PC-3 (cell line): ENCODE results near the gene SLC16A3. TPM values are rescaled to one million over a fixed set of nuclear protein-coding genes. Genes with fewer than 3 reads are reported as not detected.
A peak's percentile ranks its signal among the peaks of the same experiment; 100 is the strongest.

Experiments used
- ATAC-seq: fragments of 200-7000 bp; cut with Tn5 transposase; 2 replicates; pipeline ENCODE4 v1.9.1; 2020; ENCODE audit warnings: mild to moderate bottlenecking, moderate library complexity
- BruUV-seq: library from RNA; stranded (reverse); fragments of 400-500 nt; replicated peaks from 2 replicates; lab custom pipeline; 2021; lab: Mats Ljungman, UMichigan
- CTCF ChIA-PET: fragments of 300-600 bp; sonication (Branson Sonifier 250); formaldehyde crosslinking; loops from one replicate; lab custom pipeline; 2022; ENCODE audit warnings: antibody characterized with exemption; lab: Charles Lee
- POLR2A ChIA-PET: fragments of 300-600 bp; sonication (Branson Sonifier 250); formaldehyde crosslinking; loops from one replicate; lab custom pipeline; 2022; ENCODE audit warnings: antibody characterized with exemption; ENCODE audit not compliant: unreplicated experiment; lab: Charles Lee
- DNase-seq: peaks from one replicate; pipeline ENCODE4 v3.0.0-alpha.2; 2015
- H2AFZ ChIP-seq: fragments of 300-600 bp; sonication (generic); 2 replicates; pipeline ENCODE4 v1.6.0; 2016; ENCODE audit warnings: antibody characterized with exemption, low read length
- H3F3A ChIP-seq: fragments of 300-600 bp; sonication (generic); one replicate; pipeline ENCODE4 v1.6.0; 2017; ENCODE audit warnings: antibody characterized with exemption, low read length, control low read depth, mild to moderate bottlenecking; ENCODE audit not compliant: unreplicated experiment
- H3K27ac ChIP-seq: fragments of 300-600 bp; sonication (generic); 2 replicates; pipeline ENCODE4 v1.5.1; 2016; ENCODE audit warnings: mild to moderate bottlenecking, low read length
- H3K27me3 ChIP-seq: fragments of 300-600 bp; sonication (generic); 2 replicates; pipeline ENCODE4 v1.6.1; 2016; ENCODE audit warnings: low read length, mixed read lengths
- H3K36me3 ChIP-seq: fragments of 300-600 bp; sonication (generic); 2 replicates; pipeline ENCODE4 v1.6.1; 2016; ENCODE audit warnings: low read depth, mixed run types, low read length, mixed read lengths
- H3K4me1 ChIP-seq: fragments of 300-600 bp; sonication (generic); 2 replicates; pipeline ENCODE4 v1.5.1; 2016; ENCODE audit warnings: low read length; ENCODE audit not compliant: insufficient read depth
- H3K4me2 ChIP-seq: fragments of 300-600 bp; sonication (generic); 2 replicates; pipeline ENCODE4 v1.6.0; 2016; ENCODE audit warnings: low read length
- H3K4me3 ChIP-seq: fragments of 300-600 bp; sonication (generic); 2 replicates; pipeline ENCODE4 v1.5.1; 2016; ENCODE audit warnings: mild to moderate bottlenecking, low read length, mixed read lengths
- H3K79me2 ChIP-seq: fragments of 300-600 bp; sonication (generic); 2 replicates; pipeline ENCODE4 v1.6.1; 2017; ENCODE audit warnings: low read length, mixed read lengths
- H3K9ac ChIP-seq: fragments of 300-600 bp; sonication (generic); 2 replicates; pipeline ENCODE4 v1.6.0; 2016; ENCODE audit warnings: mild to moderate bottlenecking, low read length
- H3K9me2 ChIP-seq: fragments of 300-600 bp; sonication (generic); replicated peaks from 2 replicates; pipeline ENCODE4 v1.6.1; 2016; ENCODE audit warnings: mixed run types, low read length, mixed read lengths
- H3K9me3 ChIP-seq: fragments of 300-600 bp; sonication (generic); 2 replicates; pipeline ENCODE4 v1.6.1; 2016; ENCODE audit warnings: low read length, mixed read lengths
- H4K20me1 ChIP-seq: fragments of 300-600 bp; sonication (generic); 2 replicates; pipeline ENCODE4 v1.6.1; 2016; ENCODE audit warnings: low read length, mixed read lengths
- CTCF ChIP-seq: fragments of 300-600 bp; sonication (generic); conservative IDR thresholded peaks from 2 replicates; pipeline ENCODE4 v1.5.1; 2017; ENCODE audit warnings: antibody characterized with exemption, low read depth, mild to moderate bottlenecking, low read length
- EZH2 ChIP-seq: fragments of 300-600 bp; sonication (generic); IDR thresholded peaks from one replicate; pipeline ENCODE4 v1.6.1; 2017; ENCODE audit warnings: antibody characterized with exemption, mild to moderate bottlenecking, low read length; ENCODE audit not compliant: unreplicated experiment
- EZH2phosphoT487 ChIP-seq: fragments of 300-600 bp; sonication (generic); IDR thresholded peaks from 2 replicates; pipeline ENCODE4 v1.6.1; 2018; ENCODE audit warnings: mild to moderate bottlenecking, antibody characterized with exemption, low read length, borderline replicate concordance
- intact Hi-C: fragments of 100-400 bp; cut with micrococcal nuclease; formaldehyde crosslinking; loops from 2 replicates; pipeline ENCODE4 v1.9.0; 2023
- total RNA-seq: library from RNA; depleted of rRNA; stranded (reverse); fragments of >200 nt; gene quantifications from 2 replicates; pipeline ENCODE4 v1.2.3, GENCODE V29; 2014

The SLC16A3 gene
- total RNA-seq, 1 experiment from 2014 or later: 286 TPM

GRCh38 chr17:82216301-82217119 lies 12.3 kb upstream of the SLC16A3 start:
- H3K79me2 ChIP-seq: peaks cover 10% of the 10 kb centered on the region
- ATAC-seq: peak; percentile 69
- H2AFZ ChIP-seq: no peak overlapping the region
- H3K27me3 ChIP-seq: no peaks in the 10 kb centered on the region
- H3K36me3 ChIP-seq: no peaks in the 10 kb centered on the region
- POLR2A ChIA-PET: no interaction called here
- TF ChIP-seq EZH2phosphoT487: no peak
- no peak for TF ChIP-seq EZH2
- TF ChIP-seq CTCF: no peak
- peak; percentile 92 for DNase-seq
- H3K4me2 ChIP-seq: peak overlapping the region; percentile 68
- CTCF ChIA-PET: no interaction called here
- no TSS peak for BruUV-seq
- H3K9me2 ChIP-seq: no peaks in the 10 kb centered on the region
- no peaks in the 10 kb centered on the region for H3F3A ChIP-seq
- no peak overlapping the region for H3K4me3 ChIP-seq
- peak overlapping the region; percentile 91 for H3K27ac ChIP-seq
- H3K9me3 ChIP-seq: no peaks in the 10 kb centered on the region
- intact Hi-C loops: no loop called here
- peak overlapping the region; percentile 76 for H3K9ac ChIP-seq
- no peaks in the 10 kb centered on the region for H4K20me1 ChIP-seq
- peaks cover 40% of the 10 kb centered on the region for H3K4me1 ChIP-seq

GRCh38 chr17:82217120-82217529 lies 11.7 kb upstream of the SLC16A3 start:
- no peaks in the 10 kb centered on the region for H3F3A ChIP-seq
- no peaks in the 10 kb centered on the region for H3K9me2 ChIP-seq
- ATAC-seq (peak; percentile 19), DNase-seq (no peak)
- CTCF ChIA-PET: no interaction called here
- peak overlapping the region; percentile 91 for H3K27ac ChIP-seq
- H3K4me1 ChIP-seq: peaks cover 34% of the 10 kb centered on the region
- no peak overlapping the region for H2AFZ ChIP-seq
- H4K20me1 ChIP-seq: no peaks in the 10 kb centered on the region
- TSS peak; percentile 87 for BruUV-seq
- no peaks in the 10 kb centered on the region for H3K27me3 ChIP-seq
- intact Hi-C loops: no loop called here
- TF ChIP-seq EZH2: no peak
- no peak for TF ChIP-seq CTCF
- TF ChIP-seq EZH2phosphoT487: no peak
- no peaks in the 10 kb centered on the region for H3K9me3 ChIP-seq
- peak overlapping the region; percentile 76 for H3K9ac ChIP-seq
- POLR2A ChIA-PET: no interaction called here
- peak overlapping the region; percentile 68 for H3K4me2 ChIP-seq
- no peak overlapping the region for H3K4me3 ChIP-seq
- peaks cover 4% of the 10 kb centered on the region for H3K79me2 ChIP-seq
- no peaks in the 10 kb centered on the region for H3K36me3 ChIP-seq

GRCh38 chr17:82217530-82218204 lies 11.2 kb upstream of the SLC16A3 start:
- TF ChIP-seq EZH2phosphoT487: no peak
- TF ChIP-seq CTCF: no peak
- no peak for TF ChIP-seq EZH2
- intact Hi-C loops: no loop called here
- ATAC-seq: peak; percentile 58
- H3K36me3 ChIP-seq: no peaks in the 10 kb centered on the region
- H3K4me1 ChIP-seq: peaks cover 34% of the 10 kb centered on the region
- H3F3A ChIP-seq: no peaks in the 10 kb centered on the region
- peak overlapping the region; percentile 68 for H3K4me2 ChIP-seq
- H3K4me3 ChIP-seq: no peak overlapping the region
- H3K79me2 ChIP-seq: no peaks in the 10 kb centered on the region
- no peaks in the 10 kb centered on the region for H3K9me3 ChIP-seq
- H3K27ac ChIP-seq: peak overlapping the region; percentile 91
- H3K9ac ChIP-seq: peak overlapping the region; percentile 76
- H2AFZ ChIP-seq: no peak overlapping the region
- no peaks in the 10 kb centered on the region for H3K9me2 ChIP-seq
- POLR2A ChIA-PET: no interaction called here
- H3K27me3 ChIP-seq: no peaks in the 10 kb centered on the region
- H4K20me1 ChIP-seq: no peaks in the 10 kb centered on the region
- no TSS peak for BruUV-seq
- peak; percentile 93 for DNase-seq
- CTCF ChIA-PET: no interaction called here
